HG03175 (cell line): ENCODE measurements around the gene RAP1GAP2.
"Not testable (repeated sequence)": the region's sequence is repeated elsewhere in the genome, so short reads cannot be mapped to it uniquely, and the experiment has no call there.

ENCODE experiments used
- ATAC-seq: cut with Tn5 transposase; IDR thresholded peaks from one replicate; pipeline ENCODE4 v1.9.1; 2021; ENCODE audit warnings: mild to moderate bottlenecking, moderate library complexity; ENCODE audit not compliant: unreplicated experiment

The RAP1GAP2 gene

GRCh38 chr17:2881295-2881694 lies 85.1 kb downstream of the RAP1GAP2 start:
- ATAC-seq, result no peak

DNA sequence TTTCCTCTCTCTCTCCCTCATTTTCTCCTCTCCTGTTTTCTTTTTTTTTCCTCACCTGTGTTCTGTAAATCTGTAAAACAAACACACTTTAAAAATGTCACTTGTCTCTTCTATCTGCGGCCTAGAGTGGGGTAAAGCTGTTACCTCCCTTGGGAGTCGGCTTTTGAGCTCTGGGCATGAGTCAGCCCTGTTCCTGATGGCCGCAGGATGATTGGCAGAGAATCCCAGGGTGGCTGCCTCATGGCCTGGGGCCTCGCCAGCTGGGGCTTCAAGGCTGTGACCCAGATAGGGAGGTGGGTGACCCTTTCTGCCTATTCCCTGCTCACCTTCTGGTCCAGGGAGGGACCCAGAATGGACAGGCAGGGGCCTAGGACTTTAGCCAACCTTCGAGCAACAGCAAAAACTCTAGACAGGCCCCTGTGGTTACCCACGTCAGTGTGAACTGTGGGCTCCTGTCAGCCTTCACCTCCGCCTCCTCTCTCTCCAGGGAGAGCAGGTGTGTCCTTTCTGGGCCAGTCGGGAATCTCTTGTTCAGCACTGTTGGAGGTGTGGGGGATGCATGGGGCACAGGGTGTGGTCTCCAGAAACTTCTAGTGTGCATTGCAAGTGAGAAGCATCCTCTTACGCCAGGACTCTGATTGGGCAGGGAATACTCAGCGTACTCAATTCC lies 87.4 kb downstream of the RAP1GAP2 start:
- no peak for ATAC-seq

DNA sequence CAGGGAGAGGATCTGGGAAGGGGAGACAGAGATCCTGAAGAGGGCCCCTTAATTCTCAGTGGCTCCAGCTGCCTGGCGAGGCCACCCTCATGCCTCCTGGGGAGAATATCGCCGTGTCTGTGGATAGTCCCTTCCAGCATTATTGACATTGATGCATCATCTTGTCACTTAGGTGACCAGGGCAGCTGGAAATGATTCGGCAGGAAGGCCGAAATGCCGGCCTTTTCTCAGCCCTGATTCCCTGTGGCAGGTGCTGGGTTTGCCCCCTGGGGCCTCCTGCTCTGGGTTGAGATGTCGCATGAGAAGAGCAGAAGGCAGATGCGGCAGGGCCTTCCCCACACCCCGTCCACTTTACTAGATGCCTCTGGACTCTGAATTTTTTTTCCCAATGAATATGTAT lies 89.5 kb downstream of the RAP1GAP2 start:
- no peak for ATAC-seq

- no peak for ATAC-seq
These were observed 92.1 kb downstream of the RAP1GAP2 start for GRCh38 chr17:2888326-2888725.

DNA sequence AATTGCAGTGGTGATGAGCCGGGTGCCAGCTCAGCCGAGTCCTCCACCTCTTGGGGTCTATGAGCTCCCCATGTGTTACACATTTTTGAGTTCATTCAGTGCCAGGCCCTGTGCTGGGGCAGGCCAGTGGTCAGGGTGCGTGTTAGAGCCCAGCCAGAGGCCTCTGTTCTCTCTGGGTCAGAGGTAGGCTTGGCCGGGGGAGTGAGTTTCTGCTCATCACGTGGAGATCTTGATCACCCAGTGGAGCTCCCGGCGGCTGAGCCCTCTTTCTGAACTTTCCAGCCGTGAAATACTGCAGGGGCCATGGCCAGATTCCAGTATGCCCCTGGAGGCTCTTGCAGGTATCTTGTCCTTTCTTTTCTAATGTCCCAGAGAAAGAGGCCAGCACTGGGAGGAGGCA lies 93.0 kb downstream of the RAP1GAP2 start:
- ATAC-seq, result no peak

DNA sequence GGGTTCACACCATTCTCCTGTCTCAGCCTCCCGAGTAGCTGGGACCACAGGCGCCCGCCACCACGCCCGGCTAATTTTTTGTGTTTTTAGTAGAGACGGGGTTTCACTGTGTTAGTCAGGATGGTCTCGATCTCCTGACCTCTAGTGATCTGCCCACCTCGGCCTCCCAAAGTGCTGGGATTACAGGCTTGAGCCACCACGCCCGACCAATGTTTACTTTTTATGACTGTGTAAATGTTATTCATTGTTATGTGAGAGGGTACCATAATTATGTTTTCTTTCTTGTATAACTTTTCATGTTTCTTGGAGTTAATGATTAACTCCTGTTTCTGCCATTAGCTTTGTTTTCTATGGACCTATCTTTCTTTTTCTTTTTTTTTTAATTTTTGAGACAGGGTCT lies 94.5 kb downstream of the RAP1GAP2 start:
- not testable (repeated sequence) for ATAC-seq

- no peak for ATAC-seq
These were observed 96.2 kb downstream of the RAP1GAP2 start for GRCh38 chr17:2892305-2892971.

DNA sequence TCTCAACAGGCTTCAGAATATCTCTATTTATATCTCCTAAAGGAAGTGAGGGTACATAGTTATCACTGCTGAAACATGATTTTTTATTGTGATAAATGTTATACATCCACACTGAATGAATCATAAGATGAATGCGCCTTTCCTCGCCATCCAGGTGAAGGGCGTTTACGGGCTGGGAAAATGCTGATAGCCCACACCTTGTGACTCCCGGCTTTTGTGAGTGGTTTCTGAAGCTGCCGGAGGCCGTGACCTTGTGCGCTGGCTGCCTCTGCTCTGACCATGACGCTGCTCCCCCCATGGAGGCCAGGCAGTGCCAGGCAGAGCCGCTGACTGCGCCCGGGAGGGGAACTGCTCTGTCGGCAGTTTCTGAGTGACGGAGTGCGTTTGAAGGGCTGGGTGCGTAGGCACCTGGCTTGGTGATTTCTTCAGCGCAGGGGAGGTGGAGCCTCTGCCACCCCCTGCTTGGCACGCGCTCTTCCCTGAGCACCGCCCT lies 97.2 kb downstream of the RAP1GAP2 start:
- ATAC-seq, result no peak

- no peak for ATAC-seq
These were observed 98.5 kb downstream of the RAP1GAP2 start for GRCh38 chr17:2894782-2895181.

GRCh38 chr17:2897605-2898004 lies 101.4 kb downstream of the RAP1GAP2 start:
- no peak for ATAC-seq

GRCh38 chr17:2898255-2898926 lies 102.2 kb downstream of the RAP1GAP2 start:
- ATAC-seq, result no peak

DNA sequence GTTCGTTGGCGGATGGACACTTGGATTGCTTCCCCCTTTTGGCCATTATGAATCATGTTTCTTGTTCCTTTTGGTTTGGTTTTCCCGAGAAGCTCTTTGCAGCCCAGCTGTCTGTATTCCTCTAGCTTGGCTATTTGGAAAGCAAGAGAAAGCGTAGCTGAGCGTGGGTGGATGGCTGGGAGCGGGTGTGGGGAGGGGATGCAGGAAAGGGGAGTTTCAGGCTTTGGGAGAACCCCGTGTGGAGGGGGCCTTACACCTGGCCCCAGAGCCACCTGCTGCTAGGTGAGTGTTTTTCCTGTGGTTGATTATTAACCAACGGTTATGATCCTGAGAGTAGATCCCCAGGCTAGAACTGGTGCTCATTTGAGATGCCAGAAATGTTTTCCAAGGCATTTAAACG lies 103.7 kb downstream of the RAP1GAP2 start:
- ATAC-seq, result no peak

DNA sequence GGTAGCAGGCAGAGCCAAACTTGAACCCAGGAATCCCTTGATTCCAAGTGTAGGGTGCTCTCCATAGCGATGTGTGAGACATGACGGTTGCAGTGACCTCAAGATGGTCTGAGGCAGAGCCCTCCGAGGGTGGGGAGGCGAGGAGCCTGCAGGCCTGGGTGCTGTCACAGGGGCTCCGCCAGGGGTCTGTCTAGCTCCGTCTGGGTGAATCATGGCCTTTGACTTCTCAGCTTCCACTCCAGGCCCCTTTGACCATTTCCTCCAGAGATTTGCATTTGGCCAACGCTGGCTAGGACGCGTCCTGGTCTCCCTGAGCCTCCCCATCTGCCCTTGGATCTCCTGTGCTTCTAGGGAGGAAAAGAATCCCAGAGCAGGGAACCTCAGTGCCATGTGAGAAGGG lies 104.6 kb downstream of the RAP1GAP2 start:
- ATAC-seq, result no peak

DNA sequence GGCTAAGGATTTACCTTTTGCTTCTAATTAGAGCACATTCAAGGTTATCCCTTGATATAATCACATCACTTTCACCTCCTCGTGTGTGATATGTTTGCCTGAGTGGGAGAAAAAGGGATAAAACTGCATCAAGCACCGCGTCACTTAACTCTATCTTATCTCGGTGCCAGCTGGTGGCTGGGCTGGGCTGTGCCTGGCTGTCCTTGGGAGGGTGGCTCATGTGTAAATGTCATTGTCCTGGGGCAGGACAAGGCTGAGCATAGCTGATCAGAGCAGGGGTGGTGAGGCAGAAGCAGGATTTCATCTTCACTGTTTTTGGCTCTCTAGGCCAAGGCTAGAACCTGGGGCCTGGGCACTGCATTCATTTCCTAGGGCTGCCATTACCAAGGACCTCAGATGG lies 105.3 kb downstream of the RAP1GAP2 start:
- no peak for ATAC-seq

GRCh38 chr17:2902546-2902945 lies 106.3 kb downstream of the RAP1GAP2 start:
- no peak for ATAC-seq

DNA sequence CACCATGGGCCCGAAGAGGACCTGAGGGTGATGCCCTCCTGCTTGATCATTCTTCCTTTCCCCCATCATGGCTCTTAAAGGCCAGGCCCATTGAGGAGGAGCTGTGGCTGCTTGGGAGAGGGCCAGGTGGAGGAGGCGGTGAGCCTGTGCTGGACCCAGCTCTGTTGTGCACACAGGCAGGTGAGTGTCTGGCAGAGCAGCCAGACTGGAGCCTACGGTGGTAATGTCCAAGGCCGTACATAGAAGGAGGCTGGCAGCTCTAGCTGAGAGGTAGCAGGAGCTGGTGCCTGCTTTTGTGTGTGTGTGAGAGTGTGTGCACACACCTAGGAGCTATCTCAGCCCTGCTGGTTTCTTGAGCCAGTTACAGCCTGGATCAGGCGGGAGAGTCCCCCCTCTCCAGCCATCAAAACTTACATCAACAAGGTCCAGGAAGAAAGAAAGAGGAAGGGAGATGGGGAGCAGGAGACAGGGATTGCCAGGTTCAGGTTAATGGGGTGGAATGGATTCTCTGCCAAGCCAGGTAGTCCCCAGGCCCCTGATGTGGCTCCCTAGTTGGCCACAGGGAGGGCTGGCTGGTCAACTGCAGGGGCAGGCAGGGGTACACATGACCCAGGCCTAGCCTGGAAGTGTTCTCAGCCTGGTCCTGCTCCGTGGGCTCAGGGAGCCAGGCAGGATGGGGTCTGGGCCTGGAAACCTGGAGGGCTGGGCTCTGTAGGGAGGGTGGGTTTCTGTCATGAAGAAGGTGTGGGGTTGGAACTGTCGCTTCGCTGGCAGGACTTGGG lies 107.1 kb downstream of the RAP1GAP2 start:
- ATAC-seq, result no peak

- no peak for ATAC-seq
These were observed 107.9 kb downstream of the RAP1GAP2 start for GRCh38 chr17:2904135-2904534.

GRCh38 chr17:2905269-2905668 lies 109.0 kb downstream of the RAP1GAP2 start:
- no peak for ATAC-seq

- ATAC-seq, result no peak
These were observed 109.7 kb downstream of the RAP1GAP2 start for GRCh38 chr17:2905696-2906501.

DNA sequence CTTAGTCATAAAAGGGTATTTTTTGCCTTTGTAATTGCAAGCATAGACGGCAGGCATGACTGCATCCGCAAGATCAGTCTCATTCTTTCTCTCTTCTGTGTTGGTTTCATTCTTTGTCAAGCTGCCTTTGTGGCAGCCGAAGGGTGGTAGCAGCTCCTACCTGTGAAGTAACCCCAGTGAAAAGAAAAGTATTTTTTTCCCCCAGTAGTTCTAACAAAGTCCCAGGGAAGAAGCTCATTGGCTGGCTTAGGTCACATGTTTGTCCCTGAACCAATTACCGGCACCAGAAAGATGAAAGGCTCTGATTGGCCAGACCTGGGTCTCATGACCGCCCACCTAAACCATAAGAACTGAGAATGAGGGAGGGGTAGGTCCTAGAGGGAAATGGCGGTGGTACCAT lies 110.7 kb downstream of the RAP1GAP2 start:
- ATAC-seq, result no peak
